ENCODE data around the gene CELF2. TPM values are rescaled to one million over a fixed set of nuclear protein-coding genes. Genes with fewer than 3 reads are reported as not detected.

CELF2 gene
- total RNA-seq, 4 donors from 2014 or later: 28.7 to 55.4 (median 35.0) TPM

- Histone ChIP-seq H3K4me3 (replicated peaks in 1 of 3) (no peak overlapping the region), H3K36me3 (no peaks in the 10 kb centered on the region), H3K27me3 (no peaks in the 10 kb centered on the region), H3K9me3 (no peaks in the 10 kb centered on the region), H3K27ac (no peak overlapping the region), H3K4me1 (no peaks in the 10 kb centered on the region)
- DNase-seq: no peak
- 85 to 86% methylated on average over 9 to 10 of the region's 10 CpGs for whole genome bisulfite sequencing, 2 donors
- TF ChIP-seq, protein P1, sequence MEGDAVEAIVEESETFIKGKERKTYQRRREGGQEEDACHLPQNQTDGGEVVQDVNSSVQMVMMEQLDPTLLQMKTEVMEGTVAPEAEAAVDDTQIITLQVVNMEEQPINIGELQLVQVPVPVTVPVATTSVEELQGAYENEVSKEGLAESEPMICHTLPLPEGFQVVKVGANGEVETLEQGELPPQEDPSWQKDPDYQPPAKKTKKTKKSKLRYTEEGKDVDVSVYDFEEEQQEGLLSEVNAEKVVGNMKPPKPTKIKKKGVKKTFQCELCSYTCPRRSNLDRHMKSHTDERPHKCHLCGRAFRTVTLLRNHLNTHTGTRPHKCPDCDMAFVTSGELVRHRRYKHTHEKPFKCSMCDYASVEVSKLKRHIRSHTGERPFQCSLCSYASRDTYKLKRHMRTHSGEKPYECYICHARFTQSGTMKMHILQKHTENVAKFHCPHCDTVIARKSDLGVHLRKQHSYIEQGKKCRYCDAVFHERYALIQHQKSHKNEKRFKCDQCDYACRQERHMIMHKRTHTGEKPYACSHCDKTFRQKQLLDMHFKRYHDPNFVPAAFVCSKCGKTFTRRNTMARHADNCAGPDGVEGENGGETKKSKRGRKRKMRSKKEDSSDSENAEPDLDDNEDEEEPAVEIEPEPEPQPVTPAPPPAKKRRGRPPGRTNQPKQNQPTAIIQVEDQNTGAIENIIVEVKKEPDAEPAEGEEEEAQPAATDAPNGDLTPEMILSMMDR (IDR thresholded peaks at IDR 0.05): no peak
- no peak for TF ChIP-seq POLR2A (IDR thresholded peaks at IDR 0.05)
- intact Hi-C loops (cut with DNase I): no loop called here
Observed at GRCh38 chr10:11382187-11382586, 364.5 kb downstream of the CELF2 start.

- Histone ChIP-seq H3K27me3 (no peaks in the 10 kb centered on the region), H3K36me3 (no peaks in the 10 kb centered on the region), H3K9me3 (no peaks in the 10 kb centered on the region), H3K27ac (no peak overlapping the region), H3K4me1 (no peaks in the 10 kb centered on the region), H3K4me3 (replicated peaks in 1 of 3) (no peak overlapping the region)
- DNase-seq: no peak
- 75 to 89% methylated on average over 8 of the region's 8 CpGs for WGBS, 2 donors
- intact Hi-C loops (cut with DNase I): no loop called here
- TF ChIP-seq, protein P1 (IDR thresholded peaks at IDR 0.05): no peak
- TF ChIP-seq POLR2A (IDR thresholded peaks at IDR 0.05): no peak
Observed at GRCh38 chr10:11386044-11386443, 368.4 kb downstream of the CELF2 start.

Measured in thyroid gland (tissue), 4 donors.